Psoas muscle (tissue), 8 donors: ENCODE measurements around the gene SPRN. TPM values are rescaled to one million over a fixed set of nuclear protein-coding genes. Genes with fewer than 3 reads are reported as not detected.
A peak's percentile ranks its signal among the peaks of the same experiment; 100 is the strongest.

Experiments used
- ATAC-seq, 4 donors: fragments of 200-7000 bp; cut with Tn5 transposase; one replicate each; pipeline ENCODE4 v1.9.1; 2020; ENCODE audit warnings: moderate library complexity in 3 of 4, mild to moderate bottlenecking in 2 of 4
- DNase-seq, 2 donors: peaks; one replicate each; pipeline ENCODE4 v3.0.0-alpha.2; 2020
- H3K27ac ChIP-seq: fragments of 200-600 bp; one replicate; pipeline ENCODE4 v1.8.0; 2022
- H3K27me3 ChIP-seq, 3 donors: fragments of 200-600 bp in 1 of 3; one replicate each; pipeline versions ENCODE4 v1.6.1 to v1.8.0; 2013 to 2022; ENCODE audit warnings: low read length in 2 of 3, mild to moderate bottlenecking in 2 of 3, moderate library complexity in 1 of 3; ENCODE audit not compliant: insufficient read depth in 3 of 3
- H3K36me3 ChIP-seq, 2 donors: fragments of 200-600 bp in 1 of 2; one replicate each; pipeline versions ENCODE4 v1.6.1 to v1.8.0; 2013 to 2022; ENCODE audit warnings: low read depth in 1 of 2, mild to moderate bottlenecking in 1 of 2, moderate library complexity in 1 of 2; ENCODE audit not compliant: insufficient read depth in 1 of 2
- H3K4me1 ChIP-seq: fragments of 200-600 bp; one replicate; pipeline ENCODE4 v1.8.0; 2022
- H3K4me3 ChIP-seq: fragments of 200-600 bp; one replicate; pipeline ENCODE4 v1.8.0; 2022; ENCODE audit warnings: mild to moderate bottlenecking
- H3K9me3 ChIP-seq: fragments of 200-600 bp; one replicate; pipeline ENCODE4 v1.8.0; 2022
- WGBS, 3 donors: extraction: QIAGEN DNeasy Blood & Tissue Kit; methylation state at CpG; one replicate each; pipeline versions ENCODE4 v1.1.6 to v1.1.7; 2013; 5-methylcytosine and 5-hydroxymethylcytosine counted together
- intact Hi-C, 2 donors: fragments of 100-400 bp; cut with DNase I; formaldehyde crosslinking; loops; one replicate each; pipeline versions ENCODE4 v1.11.0 to v1.14.2; 2022
- polyA plus RNA-seq, 3 donors: library from polyadenylated mRNA; stranded (reverse); fragments of 200-250 nt; gene quantifications; one replicate each; pipeline ENCODE4 v1.2.3, GENCODE V29; 2013
- total RNA-seq, 4 donors: library from RNA; stranded (reverse); fragmentation: NEBNext Ultra II Directional in 2 of 4; extraction: Animal tissue kit (Norgen Biotek cat#: 25700) in 2 of 4; gene quantifications; one replicate each; pipeline versions ENCODE4 v1.2.1 to v1.2.4, GENCODE V29; 2021 to 2023
- TF ChIP-seq, protein P1 (sequence below): fragments of 200-600 bp; IDR thresholded peaks from one replicate; pipeline ENCODE4 v1.8.0; 2022; ENCODE audit warnings: antibody characterized with exemption
- donor health status: healthy with polysubstance abuse.
- donor health status: DM: no; HTN: no; CAD: no; lungs with moderate emphysema.
- donor health status: Bipolar disorder and iron deficiency.
- donor health status: healthy.
- donor health status: DM: yes; HTN: yes; CAD: no.
- donor health status: DM: no; HTN: no; CAD: no.
- donor health status: DM: no; HTN: no; CAD: no.
- donor health status: DM: yes; HTN: yes; CAD: no.

SPRN gene
- total and polyA plus RNA-seq, 7 donors = 0.08 to 0.22 (median 0.12) TPM; not detected in 4

GRCh38 chr10:133460208-133460769, 35.9 kb upstream of the SPRN start:
- TF ChIP-seq, protein P1, sequence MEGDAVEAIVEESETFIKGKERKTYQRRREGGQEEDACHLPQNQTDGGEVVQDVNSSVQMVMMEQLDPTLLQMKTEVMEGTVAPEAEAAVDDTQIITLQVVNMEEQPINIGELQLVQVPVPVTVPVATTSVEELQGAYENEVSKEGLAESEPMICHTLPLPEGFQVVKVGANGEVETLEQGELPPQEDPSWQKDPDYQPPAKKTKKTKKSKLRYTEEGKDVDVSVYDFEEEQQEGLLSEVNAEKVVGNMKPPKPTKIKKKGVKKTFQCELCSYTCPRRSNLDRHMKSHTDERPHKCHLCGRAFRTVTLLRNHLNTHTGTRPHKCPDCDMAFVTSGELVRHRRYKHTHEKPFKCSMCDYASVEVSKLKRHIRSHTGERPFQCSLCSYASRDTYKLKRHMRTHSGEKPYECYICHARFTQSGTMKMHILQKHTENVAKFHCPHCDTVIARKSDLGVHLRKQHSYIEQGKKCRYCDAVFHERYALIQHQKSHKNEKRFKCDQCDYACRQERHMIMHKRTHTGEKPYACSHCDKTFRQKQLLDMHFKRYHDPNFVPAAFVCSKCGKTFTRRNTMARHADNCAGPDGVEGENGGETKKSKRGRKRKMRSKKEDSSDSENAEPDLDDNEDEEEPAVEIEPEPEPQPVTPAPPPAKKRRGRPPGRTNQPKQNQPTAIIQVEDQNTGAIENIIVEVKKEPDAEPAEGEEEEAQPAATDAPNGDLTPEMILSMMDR = no peak
- Histone ChIP-seq H3K9me3 (no peaks in the 10 kb centered on the region), H3K36me3 (no peaks in the 10 kb centered on the region), H3K4me1 (no peaks in the 10 kb centered on the region), H3K4me3 (no peak overlapping the region), H3K27me3 (peaks cover 0 to 2% (median 0%) of the 10 kb centered on the region in 3 donors), H3K27ac (no peak overlapping the region)
- intact Hi-C loops = no loop called here
- 93 to 96% (median 94%) methylated on average over 14 of the region's 14 CpGs for WGBS, 3 donors
- no peak for ATAC-seq
- DNase-seq = no peak

DNA sequence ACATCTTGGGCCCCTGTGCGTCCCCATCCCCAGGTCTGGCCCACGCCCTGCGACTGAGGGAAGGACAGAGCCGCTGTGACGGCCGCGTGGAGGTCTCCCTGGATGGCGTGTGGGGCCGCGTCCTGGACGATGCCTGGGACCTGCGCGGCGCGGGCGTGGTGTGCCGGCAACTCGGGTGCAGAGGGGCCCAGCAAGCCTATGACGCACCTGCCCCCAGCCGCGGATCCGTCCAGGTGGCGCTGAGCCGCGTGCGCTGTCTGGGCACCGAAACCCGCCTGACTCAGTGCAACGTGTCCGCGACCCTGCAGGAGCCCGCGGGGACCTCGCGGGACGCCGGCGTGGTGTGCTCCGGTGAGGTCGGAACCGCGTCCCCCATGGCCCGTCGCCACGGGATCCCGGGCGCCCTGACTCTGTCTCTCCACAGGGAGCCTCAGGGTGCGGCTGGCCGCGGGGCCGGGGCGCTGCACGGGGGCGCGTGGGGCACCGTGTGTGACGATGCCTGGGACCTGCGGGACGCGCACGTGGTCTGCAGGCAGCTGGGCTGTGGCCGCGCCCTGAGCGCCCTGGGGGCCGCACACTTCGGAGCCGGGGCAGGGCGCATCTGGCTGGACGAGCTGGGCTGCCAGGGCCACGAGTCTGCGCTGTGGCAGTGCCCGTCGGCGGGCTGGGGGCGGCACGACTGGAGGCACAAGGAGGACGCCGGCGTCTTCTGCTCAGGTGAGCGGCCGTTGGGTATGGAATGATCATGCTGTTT, 35.2 kb upstream of the SPRN start:
- DNase-seq (peak in 1 of 2 donors; percentile 45), ATAC-seq (no peak)
- Histone ChIP-seq H3K4me1 (no peaks in the 10 kb centered on the region), H3K27ac (no peak overlapping the region), H3K27me3 (peaks cover 0 to 2% (median 0%) of the 10 kb centered on the region in 3 donors), H3K9me3 (no peaks in the 10 kb centered on the region), H3K4me3 (no peak overlapping the region), H3K36me3 (no peaks in the 10 kb centered on the region)
- TF ChIP-seq, protein P1 = no peak
- 47 to 70% (median 58%) methylated on average over 70 to 81 of the region's 81 CpGs for WGBS, 3 donors
- intact Hi-C loops = no loop called here

DNA sequence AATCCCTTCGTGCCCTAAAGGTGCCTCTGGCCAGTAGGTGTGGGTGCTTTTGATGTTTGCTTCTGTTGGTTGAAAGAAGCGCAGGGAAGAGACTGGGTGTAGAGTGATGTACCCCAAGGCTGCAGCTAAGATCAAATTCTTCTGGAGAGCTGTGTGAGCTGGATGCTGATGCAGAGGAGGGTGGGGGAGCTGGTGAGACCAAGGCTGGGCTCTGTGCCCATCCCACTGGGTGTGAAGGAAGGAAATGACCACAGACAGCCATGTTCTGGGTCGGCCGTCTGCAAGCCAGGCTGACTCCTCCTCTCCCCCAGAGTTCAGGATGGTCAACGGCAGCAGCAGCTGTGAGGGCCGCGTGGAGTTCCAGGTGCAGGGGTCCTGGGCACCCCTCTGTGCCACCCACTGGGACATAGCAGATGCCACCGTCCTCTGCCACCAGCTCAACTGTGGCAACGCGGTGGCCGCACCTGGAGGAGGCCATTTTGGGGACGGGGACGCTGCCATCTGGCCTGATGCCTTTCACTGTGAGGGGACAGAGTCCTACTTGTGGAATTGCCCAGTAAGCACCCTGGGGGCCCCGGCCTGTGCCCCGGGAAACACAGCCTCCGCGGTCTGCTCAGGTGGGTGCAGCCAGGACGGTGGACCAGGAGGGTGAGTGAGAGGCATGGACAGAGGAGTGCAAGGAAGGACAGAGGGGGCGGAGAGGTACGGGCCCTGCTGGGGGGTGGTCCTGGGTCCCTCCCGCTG, 34.5 kb upstream of the SPRN start:
- Histone ChIP-seq H3K4me1 (no peaks in the 10 kb centered on the region), H3K9me3 (no peaks in the 10 kb centered on the region), H3K27me3 (peaks cover 0 to 2% (median 0%) of the 10 kb centered on the region in 3 donors), H3K4me3 (no peak overlapping the region), H3K36me3 (no peaks in the 10 kb centered on the region), H3K27ac (no peak overlapping the region)
- intact Hi-C loops = no loop called here
- WGBS, 3 donors = 82 to 86% (median 83%) methylated on average over 18 to 21 of the region's 21 CpGs
- TF ChIP-seq, protein P1 = no peak
- DNase-seq (no peak), ATAC-seq (no peak)

- intact Hi-C loops = no loop called here
- Histone ChIP-seq H3K4me3 (no peak overlapping the region), H3K9me3 (no peaks in the 10 kb centered on the region), H3K36me3 (no peaks in the 10 kb centered on the region), H3K27me3 (peaks cover 0 to 2% (median 0%) of the 10 kb centered on the region in 3 donors), H3K27ac (no peak overlapping the region), H3K4me1 (no peaks in the 10 kb centered on the region)
- ATAC-seq (no peak), DNase-seq (no peak)
- TF ChIP-seq, protein P1 = no peak
- WGBS, 3 donors = 91 to 94% (median 93%) methylated on average over 33 to 40 of the region's 40 CpGs
Measured at GRCh38 chr10:133458021-133458709, 33.7 kb upstream of the SPRN start.
